Measurements from ENCODE around the gene ZP1. TPM values are rescaled to one million over a fixed set of nuclear protein-coding genes. Genes with fewer than 3 reads are reported as not detected.

Gene ZP1
- total RNA-seq, 4 donors from 2014 or later, result not detected

DNA sequence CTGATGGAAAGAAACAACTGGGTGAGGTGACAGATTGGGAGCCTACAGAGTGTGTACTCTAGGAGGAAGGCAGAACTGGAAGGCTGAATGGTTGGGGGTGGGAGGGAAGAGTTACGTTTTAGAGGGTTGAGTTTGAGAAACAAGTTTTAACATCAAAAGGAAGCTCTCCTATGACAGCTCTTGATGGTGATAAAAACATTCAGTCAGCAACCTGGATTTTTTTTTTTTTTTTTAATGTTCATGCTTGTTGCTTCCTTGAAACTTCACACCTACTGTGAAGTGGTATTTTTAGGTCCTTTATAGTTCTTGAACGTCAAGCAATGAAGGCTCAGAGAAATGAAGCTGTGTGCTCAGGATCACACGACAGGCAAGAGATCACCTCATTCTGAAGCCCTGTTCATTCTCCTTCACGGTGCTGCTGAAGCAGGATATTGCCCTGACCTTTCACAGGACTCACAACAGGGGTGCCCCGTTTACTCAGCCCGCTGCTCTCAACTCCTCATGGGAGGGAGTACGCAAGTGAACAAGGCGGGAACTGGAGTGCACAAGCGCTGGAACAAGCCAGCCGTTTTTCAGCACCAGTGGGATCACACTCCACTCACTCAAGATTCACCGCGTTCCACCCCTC, 45.0 kb downstream of the ZP1 start:
- WGBS, 2 donors (ENCODE audit: low coverage in 1 of 2), result 75 to 81% methylated on average over 1 to 12 of the region's 12 CpGs
- no peak for DNase-seq
- peak overlapping the region in 1 of 4 donors; percentile 95 for H3K27ac ChIP-seq
- intact Hi-C loops (cut with DNase I; ENCODE audit: low total_unique reads), result no loop called here
- TF ChIP-seq POLR2AphosphoS5 (IDR thresholded peaks at IDR 0.05) (no peak), EP300 (IDR thresholded peaks at IDR 0.05; ENCODE audit: low read depth) (no peak), POLR2A (IDR thresholded peaks at IDR 0.05) (no peak)
- TF ChIP-seq, protein P1, sequence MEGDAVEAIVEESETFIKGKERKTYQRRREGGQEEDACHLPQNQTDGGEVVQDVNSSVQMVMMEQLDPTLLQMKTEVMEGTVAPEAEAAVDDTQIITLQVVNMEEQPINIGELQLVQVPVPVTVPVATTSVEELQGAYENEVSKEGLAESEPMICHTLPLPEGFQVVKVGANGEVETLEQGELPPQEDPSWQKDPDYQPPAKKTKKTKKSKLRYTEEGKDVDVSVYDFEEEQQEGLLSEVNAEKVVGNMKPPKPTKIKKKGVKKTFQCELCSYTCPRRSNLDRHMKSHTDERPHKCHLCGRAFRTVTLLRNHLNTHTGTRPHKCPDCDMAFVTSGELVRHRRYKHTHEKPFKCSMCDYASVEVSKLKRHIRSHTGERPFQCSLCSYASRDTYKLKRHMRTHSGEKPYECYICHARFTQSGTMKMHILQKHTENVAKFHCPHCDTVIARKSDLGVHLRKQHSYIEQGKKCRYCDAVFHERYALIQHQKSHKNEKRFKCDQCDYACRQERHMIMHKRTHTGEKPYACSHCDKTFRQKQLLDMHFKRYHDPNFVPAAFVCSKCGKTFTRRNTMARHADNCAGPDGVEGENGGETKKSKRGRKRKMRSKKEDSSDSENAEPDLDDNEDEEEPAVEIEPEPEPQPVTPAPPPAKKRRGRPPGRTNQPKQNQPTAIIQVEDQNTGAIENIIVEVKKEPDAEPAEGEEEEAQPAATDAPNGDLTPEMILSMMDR (IDR thresholded peaks at IDR 0.05), result no peak
- no peaks in the 10 kb centered on the region for H3K9me3 ChIP-seq
- no peak overlapping the region for H3K4me3 ChIP-seq
- in situ Hi-C loops (cut with MboI; ENCODE audit: low pct_ligation_motif_present in 1 of 4, low pct_unique_long_range_greater_than_20kb in 1 of 4, low sequenced_read_pairs in 3 of 4), result no loop called here
- H3K4me1 ChIP-seq, result peaks cover 0 to 29% (median 21%) of the 10 kb centered on the region in 4 donors
- no peaks in the 10 kb centered on the region for H3K27me3 ChIP-seq
- H3K36me3 ChIP-seq, result no peaks in the 10 kb centered on the region

DNA sequence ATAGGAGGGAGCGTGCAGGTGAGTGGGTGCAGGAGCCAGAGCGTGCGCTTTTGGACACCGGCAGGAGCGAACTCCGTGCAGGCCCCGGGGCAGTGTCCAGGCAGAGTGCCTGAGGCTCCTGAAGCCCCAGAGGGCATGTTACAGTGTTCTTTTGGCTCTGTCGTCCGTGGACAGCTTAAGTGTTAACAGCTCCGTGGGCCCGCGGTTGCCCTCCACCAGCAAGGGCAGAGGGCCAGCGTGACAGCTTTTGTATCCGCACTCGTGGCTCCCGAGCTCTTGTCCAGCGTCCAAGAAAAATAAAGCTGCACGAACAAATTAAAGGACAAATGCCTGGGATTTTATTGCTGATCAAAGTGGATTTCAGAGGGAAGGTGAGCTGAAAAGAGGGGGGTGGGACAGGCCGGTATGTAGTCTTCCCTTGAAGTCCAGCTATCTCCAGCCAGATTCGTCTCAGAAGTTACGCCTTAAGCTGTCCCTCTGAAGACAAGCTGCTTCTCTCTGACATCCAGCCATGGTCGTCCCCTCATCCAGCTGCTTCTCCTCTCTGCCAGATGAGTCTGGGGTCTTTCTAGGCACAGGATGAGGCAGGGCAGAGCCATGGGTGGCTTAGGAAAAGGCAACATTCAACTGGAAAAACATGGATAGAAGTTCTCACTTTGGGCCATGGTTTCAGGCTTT, 45.6 kb downstream of the ZP1 start:
- WGBS, 2 donors (ENCODE audit: low coverage in 1 of 2), result 88 to 100% methylated on average over 1 to 22 of the region's 22 CpGs
- Histone ChIP-seq H3K27me3 (no peaks in the 10 kb centered on the region), H3K4me1 (peaks cover 0 to 28% (median 21%) of the 10 kb centered on the region in 4 donors), H3K4me3 (peak overlapping the region in 1 of 4 donors; percentile 79), H3K9me3 (no peaks in the 10 kb centered on the region), H3K27ac (peak overlapping the region; percentile 93 to 95 (median 94)), H3K36me3 (no peaks in the 10 kb centered on the region)
- TF ChIP-seq EP300 (IDR thresholded peaks at IDR 0.05; ENCODE audit: low read depth), result no peak
- TF ChIP-seq POLR2A (IDR thresholded peaks at IDR 0.05), result no peak
- TF ChIP-seq POLR2AphosphoS5 (IDR thresholded peaks at IDR 0.05), result no peak
- TF ChIP-seq, protein P1 (IDR thresholded peaks at IDR 0.05), result no peak
- no peak for DNase-seq
- in situ Hi-C loops (cut with MboI; ENCODE audit: low pct_ligation_motif_present in 1 of 4, low pct_unique_long_range_greater_than_20kb in 1 of 4, low sequenced_read_pairs in 3 of 4) (no loop called here), intact Hi-C loops (cut with DNase I; ENCODE audit: low total_unique reads) (no loop called here)

DNA sequence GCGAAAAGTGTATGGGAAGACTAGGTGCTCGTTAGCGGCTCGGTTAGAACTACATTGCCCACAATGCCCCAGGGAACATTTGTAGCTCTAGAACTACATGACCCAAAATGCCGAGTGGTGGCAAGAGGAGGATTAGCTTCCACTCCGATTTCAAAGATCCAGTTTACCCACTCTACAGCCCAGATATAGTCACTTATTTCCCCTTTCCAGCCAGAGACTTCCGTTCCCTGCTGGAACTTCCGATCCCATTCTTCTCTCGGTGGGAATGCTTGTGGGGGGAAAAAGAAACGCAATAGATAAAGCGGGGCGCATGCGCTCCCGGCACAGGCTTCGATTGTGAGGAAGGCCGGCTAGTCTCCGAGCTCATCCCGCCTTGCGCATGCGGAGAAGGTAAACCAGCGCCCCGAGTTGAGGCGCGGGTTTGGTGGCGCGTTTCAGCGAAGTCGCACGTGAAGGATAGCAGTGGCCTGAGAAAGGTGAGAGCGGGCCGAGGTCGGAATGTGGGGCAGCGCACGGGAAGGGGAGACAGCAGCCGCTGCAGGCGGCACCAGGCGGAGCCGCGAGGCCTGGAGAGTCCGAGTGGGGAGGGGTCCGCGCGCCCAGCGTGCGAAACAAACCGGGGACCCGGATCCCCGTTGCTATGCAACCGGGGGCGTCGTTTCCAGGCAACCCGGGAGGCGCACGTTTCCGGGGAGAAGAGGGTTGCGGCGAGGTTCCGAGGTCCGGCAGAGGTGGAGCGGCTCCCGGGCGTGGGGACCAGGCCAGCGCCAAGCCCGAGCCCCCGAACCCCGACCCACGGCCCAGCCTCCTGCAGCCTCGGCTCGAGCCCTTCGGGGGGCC, 46.7 kb downstream of the ZP1 start, which contains the start of gene TMEM109:
Gene TMEM109 (plus strand): TSS at position 366 of the 840 bp plus-strand sequence. CDS start 5,536 bp downstream, outside the sequence.
- no peaks in the 10 kb centered on the region for H3K27me3 ChIP-seq
- peak; percentile 90 for DNase-seq
- intact Hi-C loops (cut with DNase I; ENCODE audit: low total_unique reads), result no loop called here
- peak within 1 kb of the TSS; percentile 59 to 82 (median 70) for H3K4me3 ChIP-seq
- in situ Hi-C loops (cut with MboI; ENCODE audit: low pct_ligation_motif_present in 1 of 4, low pct_unique_long_range_greater_than_20kb in 1 of 4, low sequenced_read_pairs in 3 of 4), result no loop called here
- TF ChIP-seq, protein P1 (IDR thresholded peaks at IDR 0.05), result peak in 2 of 5 experiments; percentile 24 to 40
- peak in 2 of 3 donors; percentile 60 to 65 for TF ChIP-seq POLR2AphosphoS5 (IDR thresholded peaks at IDR 0.05)
- peak; percentile 51 for TF ChIP-seq POLR2A (IDR thresholded peaks at IDR 0.05)
- TF ChIP-seq EP300 (IDR thresholded peaks at IDR 0.05; ENCODE audit: low read depth), result no peak
- H3K9me3 ChIP-seq, result no peaks in the 10 kb centered on the region
- no peaks in the 10 kb centered on the region for H3K36me3 ChIP-seq
- peaks cover 0 to 33% (median 21%) of the 10 kb centered on the region in 4 donors for H3K4me1 ChIP-seq
- WGBS, 2 donors (ENCODE audit: low coverage in 1 of 2), result 1% methylated on average over 14 to 41 of the region's 70 CpGs
- H3K27ac ChIP-seq, result peak within 1 kb of the TSS; percentile 93 to 95 (median 94)
